ENCODE results near the gene ATRN. TPM values are rescaled to one million over a fixed set of nuclear protein-coding genes. Genes with fewer than 3 reads are reported as not detected.

Gene ATRN
- total RNA-seq, 1 donor from 2014 or later: 50.2 TPM

- no peak for TF ChIP-seq CTCF (IDR thresholded peaks at IDR 0.05)
- no peak for DNase-seq (ENCODE audit: extremely low spot score, unreplicated experiment)
- H3K27ac Mint-ChIP-seq (ENCODE audit: unreplicated experiment): no peak overlapping the region
- no peaks in the 10 kb centered on the region for H3K27me3 Mint-ChIP-seq (ENCODE audit: unreplicated experiment)
- H3K4me3 Mint-ChIP-seq (ENCODE audit: unreplicated experiment): no peak overlapping the region
- peaks cover 7% of the 10 kb centered on the region for H3K36me3 Mint-ChIP-seq (ENCODE audit: unreplicated experiment)
- no peaks in the 10 kb centered on the region for H3K9me3 Mint-ChIP-seq (ENCODE audit: unreplicated experiment)
- H3K4me1 Mint-ChIP-seq (ENCODE audit: unreplicated experiment): peaks cover 5% of the 10 kb centered on the region
Measured at GRCh38 chr20:3654326-3655130, 183.7 kb downstream of the ATRN start.

- no peak for DNase-seq (ENCODE audit: extremely low spot score, unreplicated experiment)
- H3K4me1 Mint-ChIP-seq (ENCODE audit: unreplicated experiment): peaks cover 9% of the 10 kb centered on the region
- peaks cover 7% of the 10 kb centered on the region for H3K36me3 Mint-ChIP-seq (ENCODE audit: unreplicated experiment)
- no peak overlapping the region for H3K4me3 Mint-ChIP-seq (ENCODE audit: unreplicated experiment)
- no peak overlapping the region for H3K27ac Mint-ChIP-seq (ENCODE audit: unreplicated experiment)
- H3K9me3 Mint-ChIP-seq (ENCODE audit: unreplicated experiment): no peaks in the 10 kb centered on the region
- H3K27me3 Mint-ChIP-seq (ENCODE audit: unreplicated experiment): no peaks in the 10 kb centered on the region
- TF ChIP-seq CTCF (IDR thresholded peaks at IDR 0.05): no peak
Measured at GRCh38 chr20:3655131-3655405, 184.2 kb downstream of the ATRN start.

- DNase-seq (ENCODE audit: extremely low spot score, unreplicated experiment): no peak
Measured at GRCh38 chr20:3658019-3658715, 187.3 kb downstream of the ATRN start.

DNA sequence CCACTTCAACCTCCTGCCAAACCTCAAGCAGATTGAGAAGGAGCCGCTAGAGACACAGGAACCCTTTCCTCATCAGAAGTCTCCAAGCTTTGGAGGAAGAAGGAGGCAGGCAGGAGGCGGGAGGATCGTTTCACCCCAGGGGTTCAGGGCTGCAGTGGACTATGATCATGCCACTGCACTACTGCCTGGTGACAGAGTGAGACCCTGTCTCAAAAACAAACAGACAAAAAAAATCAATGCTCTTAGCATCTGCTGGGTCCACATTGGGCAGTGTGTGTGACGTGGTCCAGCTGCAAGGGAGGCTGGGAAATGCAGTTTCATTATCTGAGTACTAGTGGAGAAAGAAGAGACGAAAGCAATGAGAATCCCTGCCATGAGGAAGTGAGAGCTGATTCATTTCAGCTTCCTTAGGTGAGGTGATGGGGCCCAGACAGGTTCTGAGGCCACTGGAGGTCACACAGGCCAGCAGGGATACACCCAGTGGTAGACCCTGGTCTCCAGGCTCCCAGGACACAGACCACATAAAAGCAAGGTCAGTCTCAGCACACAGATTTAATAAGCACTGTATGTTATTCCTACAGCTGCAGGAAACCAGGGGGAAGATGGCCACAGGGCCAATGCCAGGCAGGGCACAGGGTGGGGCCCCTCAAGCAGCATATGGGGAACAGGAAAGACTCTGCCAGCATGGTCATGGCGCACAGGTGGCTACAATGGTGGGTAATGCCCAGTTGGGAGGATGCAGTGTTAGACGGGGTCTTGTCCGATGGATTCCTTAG is 188.1 kb downstream of the ATRN start:
- peaks cover 12% of the 10 kb centered on the region for H3K27me3 Mint-ChIP-seq (ENCODE audit: unreplicated experiment)
- DNase-seq (ENCODE audit: extremely low spot score, unreplicated experiment): no peak
- no peaks in the 10 kb centered on the region for H3K9me3 Mint-ChIP-seq (ENCODE audit: unreplicated experiment)
- no peak for TF ChIP-seq CTCF (IDR thresholded peaks at IDR 0.05)
- no peaks in the 10 kb centered on the region for H3K36me3 Mint-ChIP-seq (ENCODE audit: unreplicated experiment)
- no peak overlapping the region for H3K4me3 Mint-ChIP-seq (ENCODE audit: unreplicated experiment)
- H3K4me1 Mint-ChIP-seq (ENCODE audit: unreplicated experiment): peaks cover 9% of the 10 kb centered on the region
- no peak overlapping the region for H3K27ac Mint-ChIP-seq (ENCODE audit: unreplicated experiment)

More at GRCh38 chr20:3658019-3658715, 187.3 kb downstream of the ATRN start:
- Mint-ChIP-seq H3K9me3 (ENCODE audit: unreplicated experiment) (no peaks in the 10 kb centered on the region), H3K4me1 (ENCODE audit: unreplicated experiment) (peaks cover 9% of the 10 kb centered on the region), H3K4me3 (ENCODE audit: unreplicated experiment) (no peak overlapping the region), H3K36me3 (ENCODE audit: unreplicated experiment) (no peaks in the 10 kb centered on the region), H3K27ac (ENCODE audit: unreplicated experiment) (no peak overlapping the region), H3K27me3 (ENCODE audit: unreplicated experiment) (peaks cover 12% of the 10 kb centered on the region)
- TF ChIP-seq CTCF (IDR thresholded peaks at IDR 0.05): no peak

All from osteocyte (in vitro differentiated cells).